ENCODE results near the gene PSD4. TPM values are rescaled to one million over a fixed set of nuclear protein-coding genes. Genes with fewer than 3 reads are reported as not detected.
A peak's percentile ranks its signal among the peaks of the same experiment; 100 is the strongest.

Gene PSD4
- total RNA-seq, 1 experiment from 2014 or later, result 12.6 TPM

GRCh38 chr2:113219092-113219441, 45.3 kb downstream of the PSD4 start:
- DNase-seq (ENCODE audit: low read depth, low spot score) (no peak), ATAC-seq (no peak)
- H4K20me1 ChIP-seq (ENCODE audit: insufficient read depth), result no peaks in the 10 kb centered on the region
- H3K9me2 ChIP-seq (ENCODE audit: insufficient read depth), result peaks cover 4% of the 10 kb centered on the region; the same call in 1 of the 2 replicates
- H3K79me2 ChIP-seq (ENCODE audit: insufficient read depth, low read length), result no peaks in the 10 kb centered on the region
- peaks cover 31 to 37% of the 10 kb centered on the region in 2 experiments for H3K4me1 ChIP-seq (ENCODE audit: control insufficient read depth in 1 of 2, insufficient read depth in 2 of 2, low read length in 2 of 2)
- no peaks in the 10 kb centered on the region for H3K27me3 ChIP-seq (ENCODE audit: insufficient read depth, low read length)
- peak overlapping the region; percentile 44 for H3K27ac ChIP-seq (ENCODE audit: low read depth, low read length)
- no peak overlapping the region for H2AFZ ChIP-seq (ENCODE audit: low read depth, low read length, poor library complexity, severe bottlenecking)
- no peaks in the 10 kb centered on the region for H3K9me3 ChIP-seq (ENCODE audit: control insufficient read depth in 1 of 2, insufficient read depth in 1 of 2, low read depth in 1 of 2, low read length in 2 of 2)
- TF ChIP-seq JUND (IDR thresholded peaks at IDR 0.05) (no peak), MAX (IDR thresholded peaks at IDR 0.05) (no peak), YY1 (IDR thresholded peaks at IDR 0.05; ENCODE audit: extremely low read depth, insufficient replicate concordance, low read depth, low read length) (no peak), CTCF (IDR thresholded peaks at IDR 0.05 in 2 of 3, conservative IDR thresholded peaks at IDR 0.05 in 1 of 3; ENCODE audit: borderline replicate concordance in 1 of 3, insufficient read depth in 1 of 3, low read depth in 2 of 3, low read length in 2 of 3) (no peak), EGR1 (IDR thresholded peaks at IDR 0.05; ENCODE audit: low read depth) (no peak), EZH2phosphoT487 (IDR thresholded peaks at IDR 0.05; ENCODE audit: borderline replicate concordance) (no peak), RAD21 (IDR thresholded peaks at IDR 0.05; ENCODE audit: low read depth) (no peak), TCF7L2 (IDR thresholded peaks at IDR 0.05; ENCODE audit: borderline replicate concordance, extremely low read depth, insufficient read depth, insufficient read length) (no peak), FOSL1 (IDR thresholded peaks at IDR 0.05; ENCODE audit: low read depth) (no peak), POLR2AphosphoS5 (IDR thresholded peaks at IDR 0.05; ENCODE audit: low read depth, low read length) (no peak), SP1 (IDR thresholded peaks at IDR 0.05; ENCODE audit: low read depth) (no peak)
- ChIA-PET RAD21 (ENCODE audit: low non-redundant PET in 1 of 2, low total read pairs in 2 of 2, uncharacterized antibody in 2 of 2, unreplicated experiment in 2 of 2) (no interaction called here), CTCF (no interaction called here), POLR2A (no interaction called here)
- H3K4me2 ChIP-seq (ENCODE audit: low read length), result peak overlapping the region; percentile 64
- 0 out of 2 replicates have a peak overlapping the region, but pooled peaks have one; percentile 48 for H3K9ac ChIP-seq (ENCODE audit: low read length)
- H3K4me3 ChIP-seq (replicated peaks in 1 of 2; ENCODE audit: low read depth in 1 of 2, low read length in 2 of 2), result no peak overlapping the region
- H3K36me3 ChIP-seq (ENCODE audit: control insufficient read depth in 1 of 2, insufficient read depth in 2 of 2, low read length in 2 of 2), result no peaks in the 10 kb centered on the region
- intact Hi-C loops (cut with micrococcal nuclease), result no loop called here
- no TSS peak for BruUV-seq (replicated peaks)

All from HCT116 (cell line).